Measurements from ENCODE around the gene EYA3.

GRCh38 chr1:28085129-28085528 is 3.3 kb downstream of the EYA3 start:
- no peak for TF ChIP-seq CTCF (IDR thresholded peaks at IDR 0.05)
- no peak for TF ChIP-seq NR2C2 (CRISPR knock-in tag; IDR thresholded peaks at IDR 0.05)
- TF ChIP-seq ZNF425 (CRISPR knock-in tag; conservative IDR thresholded peaks at IDR 0.05), result no peak
- TF ChIP-seq CREM (CRISPR knock-in tag; IDR thresholded peaks at IDR 0.05), result no peak
- no peak for TF ChIP-seq TEAD1 (CRISPR knock-in tag; IDR thresholded peaks at IDR 0.05)
- TF ChIP-seq JAZF1 (CRISPR knock-in tag; IDR thresholded peaks at IDR 0.05), result no peak
- no peak for TF ChIP-seq ZBTB43 (CRISPR knock-in tag; IDR thresholded peaks at IDR 0.05)
- TF ChIP-seq ZNF232 (CRISPR knock-in tag; IDR thresholded peaks at IDR 0.05), result no peak
- TF ChIP-seq ZNF281 (CRISPR knock-in tag; IDR thresholded peaks at IDR 0.05), result no peak
- TF ChIP-seq ARID4B (CRISPR knock-in tag; IDR thresholded peaks at IDR 0.05; ENCODE audit: borderline replicate concordance), result no peak
- TF ChIP-seq NFYB (CRISPR knock-in tag; conservative IDR thresholded peaks at IDR 0.05; ENCODE audit: low read depth), result no peak
- TF ChIP-seq ZNF138 (CRISPR knock-in tag; conservative IDR thresholded peaks at IDR 0.05), result no peak
- TF ChIP-seq ETV6 (CRISPR knock-in tag; IDR thresholded peaks at IDR 0.05), result no peak

Data from WTC11 (cell line).